MM.1S (cell line): ENCODE results near the gene LARGE1.

ENCODE experiments used
- DNase-seq: peaks from one replicate; pipeline ENCODE4 v3.0.0-alpha.2; 2015
- H2AFZ ChIP-seq: fragments of 300-600 bp; sonication (generic); 2 replicates; pipeline ENCODE4 v1.6.0; 2016; ENCODE audit warnings: antibody characterized with exemption, low read length
- H3F3A ChIP-seq: fragments of 300-600 bp; sonication (generic); 2 replicates; pipeline ENCODE4 v1.6.1; 2016; ENCODE audit warnings: mild to moderate bottlenecking, antibody characterized with exemption, low read length, moderate library complexity, mixed read lengths; ENCODE audit not compliant: insufficient read depth
- H3K27ac ChIP-seq: fragments of 300-600 bp; sonication (generic); 2 replicates; pipeline ENCODE4 v1.5.1; 2016; ENCODE audit warnings: mild to moderate bottlenecking, low read length
- H3K27me3 ChIP-seq: fragments of 300-600 bp; sonication (generic); replicated peaks from 2 replicates; pipeline ENCODE4 v1.6.0; 2016; ENCODE audit warnings: low read length; ENCODE audit not compliant: insufficient read depth
- H3K36me3 ChIP-seq: fragments of 300-600 bp; sonication (generic); replicated peaks from 2 replicates; pipeline ENCODE4 v1.6.1; 2016; ENCODE audit warnings: mild to moderate bottlenecking, low read length, mixed read lengths; ENCODE audit not compliant: insufficient read depth
- H3K4me1 ChIP-seq: fragments of 300-600 bp; sonication (generic); 2 replicates; pipeline ENCODE4 v1.6.1; 2016; ENCODE audit warnings: low read length, mixed read lengths
- H3K4me2 ChIP-seq: fragments of 300-600 bp; sonication (generic); 2 replicates; pipeline ENCODE4 v1.6.0; 2016; ENCODE audit warnings: low read depth, low read length
- H3K4me3 ChIP-seq: fragments of 300-600 bp; sonication (generic); 2 replicates; pipeline ENCODE4 v1.5.1; 2016; ENCODE audit warnings: low read length, mixed read lengths
- H3K79me2 ChIP-seq: fragments of 300-600 bp; sonication (generic); 2 replicates; pipeline ENCODE4 v1.6.1; 2016; ENCODE audit warnings: mixed run types, low read length, mixed read lengths
- H3K9ac ChIP-seq: fragments of 300-600 bp; sonication (generic); 2 replicates; pipeline ENCODE4 v1.6.1; 2016; ENCODE audit warnings: low read length, mixed read lengths
- H3K9me2 ChIP-seq: fragments of 300-600 bp; sonication (generic); replicated peaks from 2 replicates; pipeline ENCODE4 v1.6.1; 2016; ENCODE audit warnings: mild to moderate bottlenecking, low read length, mixed read lengths; ENCODE audit not compliant: insufficient read depth
- H3K9me3 ChIP-seq: fragments of 300-600 bp; sonication (generic); replicated peaks from 2 replicates; pipeline ENCODE4 v1.6.1; 2016; ENCODE audit warnings: mild to moderate bottlenecking, low read length, mixed read lengths; ENCODE audit not compliant: insufficient read depth
- H4K20me1 ChIP-seq: fragments of 300-600 bp; sonication (generic); 2 replicates; pipeline ENCODE4 v1.6.1; 2016; ENCODE audit warnings: mild to moderate bottlenecking, low read length, moderate library complexity, mixed read lengths; ENCODE audit not compliant: insufficient read depth
- EZH2 ChIP-seq: fragments of 300-600 bp; sonication (generic); optimal IDR thresholded peaks from 2 replicates; pipeline ENCODE3; 2017; ENCODE audit warnings: low read depth, mild to moderate bottlenecking, antibody characterized with exemption, low read length, mixed read lengths
- EZH2phosphoT487 ChIP-seq: fragments of 300-600 bp; sonication (generic); IDR thresholded peaks from 2 replicates; pipeline ENCODE4 v1.6.1; 2018; ENCODE audit warnings: antibody characterized with exemption, low read length
- TF ChIP-seq, protein P1 (sequence below): fragments of 300-600 bp; sonication (generic); IDR thresholded peaks from 2 replicates; pipeline ENCODE4 v1.5.1; 2016; ENCODE audit warnings: antibody characterized with exemption, low read length, mixed read lengths

LARGE1 gene

GRCh38 chr22:33274214-33275072 is 645.8 kb downstream of the LARGE1 start:
- Histone ChIP-seq H3K4me1 (peaks cover 2% of the 10 kb centered on the region), H3K9me3 (no peaks in the 10 kb centered on the region), H2AFZ (no peak overlapping the region), H3K9ac (no peak overlapping the region), H3K4me2 (no peak overlapping the region), H3F3A (peaks cover under 1% of the 10 kb centered on the region; the same call in 1 of the 2 replicates), H3K27ac (no peak overlapping the region), H3K27me3 (no peaks in the 10 kb centered on the region), H3K4me3 (no peak overlapping the region), H4K20me1 (no peaks in the 10 kb centered on the region), H3K9me2 (no peaks in the 10 kb centered on the region), H3K79me2 (no peaks in the 10 kb centered on the region), H3K36me3 (no peaks in the 10 kb centered on the region)
- TF ChIP-seq EZH2, result no peak
- TF ChIP-seq, protein P1, sequence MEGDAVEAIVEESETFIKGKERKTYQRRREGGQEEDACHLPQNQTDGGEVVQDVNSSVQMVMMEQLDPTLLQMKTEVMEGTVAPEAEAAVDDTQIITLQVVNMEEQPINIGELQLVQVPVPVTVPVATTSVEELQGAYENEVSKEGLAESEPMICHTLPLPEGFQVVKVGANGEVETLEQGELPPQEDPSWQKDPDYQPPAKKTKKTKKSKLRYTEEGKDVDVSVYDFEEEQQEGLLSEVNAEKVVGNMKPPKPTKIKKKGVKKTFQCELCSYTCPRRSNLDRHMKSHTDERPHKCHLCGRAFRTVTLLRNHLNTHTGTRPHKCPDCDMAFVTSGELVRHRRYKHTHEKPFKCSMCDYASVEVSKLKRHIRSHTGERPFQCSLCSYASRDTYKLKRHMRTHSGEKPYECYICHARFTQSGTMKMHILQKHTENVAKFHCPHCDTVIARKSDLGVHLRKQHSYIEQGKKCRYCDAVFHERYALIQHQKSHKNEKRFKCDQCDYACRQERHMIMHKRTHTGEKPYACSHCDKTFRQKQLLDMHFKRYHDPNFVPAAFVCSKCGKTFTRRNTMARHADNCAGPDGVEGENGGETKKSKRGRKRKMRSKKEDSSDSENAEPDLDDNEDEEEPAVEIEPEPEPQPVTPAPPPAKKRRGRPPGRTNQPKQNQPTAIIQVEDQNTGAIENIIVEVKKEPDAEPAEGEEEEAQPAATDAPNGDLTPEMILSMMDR, result peak; percentile 63
- no peak for DNase-seq

DNA sequence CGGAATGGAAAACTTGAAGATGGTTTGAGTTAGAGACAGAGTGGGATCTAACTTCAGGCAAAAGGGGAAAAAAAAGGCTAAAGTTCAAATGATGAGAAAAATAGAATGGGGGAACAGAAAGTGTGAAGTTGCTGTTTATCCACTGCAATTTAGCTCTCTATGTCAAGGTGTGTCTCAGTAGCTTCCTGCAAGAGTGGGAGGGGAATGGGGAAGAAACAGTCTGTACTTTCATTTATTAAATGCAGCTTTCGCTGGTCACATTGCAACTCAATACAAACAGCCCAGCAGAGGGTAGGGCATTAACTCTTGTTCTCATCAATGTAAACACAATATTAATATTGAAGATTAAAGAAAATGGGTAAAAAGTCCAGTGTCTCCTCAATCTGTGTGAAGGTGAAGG is 647.4 kb downstream of the LARGE1 start:
- Histone ChIP-seq H3F3A (peaks cover 3% of the 10 kb centered on the region; the same call in 1 of the 2 replicates), H3K36me3 (no peaks in the 10 kb centered on the region), H3K79me2 (no peaks in the 10 kb centered on the region), H3K4me3 (no peak overlapping the region), H2AFZ (no peak overlapping the region), H3K9me2 (no peaks in the 10 kb centered on the region), H3K9me3 (no peaks in the 10 kb centered on the region), H3K27ac (no peak overlapping the region), H3K27me3 (no peaks in the 10 kb centered on the region), H3K4me1 (peaks cover 8% of the 10 kb centered on the region), H3K9ac (no peak overlapping the region), H4K20me1 (no peaks in the 10 kb centered on the region), H3K4me2 (no peak overlapping the region)
- no peak for DNase-seq
- no peak for TF ChIP-seq EZH2phosphoT487
- TF ChIP-seq, protein P1, result no peak
- no peak for TF ChIP-seq EZH2

GRCh38 chr22:33272180-33272579 is 648.1 kb downstream of the LARGE1 start:
- H3K4me1 ChIP-seq, result peaks cover 8% of the 10 kb centered on the region
- no peaks in the 10 kb centered on the region for H3K27me3 ChIP-seq
- DNase-seq, result no peak
- no peaks in the 10 kb centered on the region for H3K79me2 ChIP-seq
- H3K9me3 ChIP-seq, result no peaks in the 10 kb centered on the region
- no peak overlapping the region for H3K27ac ChIP-seq
- H3K4me2 ChIP-seq, result no peak overlapping the region
- H3F3A ChIP-seq, result peaks cover 3% of the 10 kb centered on the region; the same call in 1 of the 2 replicates
- no peaks in the 10 kb centered on the region for H3K36me3 ChIP-seq
- TF ChIP-seq, protein P1, result no peak
- TF ChIP-seq EZH2phosphoT487 (no peak), EZH2 (no peak)
- no peaks in the 10 kb centered on the region for H3K9me2 ChIP-seq
- no peaks in the 10 kb centered on the region for H4K20me1 ChIP-seq
- H3K4me3 ChIP-seq, result no peak overlapping the region
- H3K9ac ChIP-seq, result no peak overlapping the region
- no peak overlapping the region for H2AFZ ChIP-seq
